ENCODE data around the gene C1orf226.

GRCh38 chr1:162404550-162405160 is 23.1 kb downstream of the C1orf226 start:
- TF ChIP-seq, protein P1, sequence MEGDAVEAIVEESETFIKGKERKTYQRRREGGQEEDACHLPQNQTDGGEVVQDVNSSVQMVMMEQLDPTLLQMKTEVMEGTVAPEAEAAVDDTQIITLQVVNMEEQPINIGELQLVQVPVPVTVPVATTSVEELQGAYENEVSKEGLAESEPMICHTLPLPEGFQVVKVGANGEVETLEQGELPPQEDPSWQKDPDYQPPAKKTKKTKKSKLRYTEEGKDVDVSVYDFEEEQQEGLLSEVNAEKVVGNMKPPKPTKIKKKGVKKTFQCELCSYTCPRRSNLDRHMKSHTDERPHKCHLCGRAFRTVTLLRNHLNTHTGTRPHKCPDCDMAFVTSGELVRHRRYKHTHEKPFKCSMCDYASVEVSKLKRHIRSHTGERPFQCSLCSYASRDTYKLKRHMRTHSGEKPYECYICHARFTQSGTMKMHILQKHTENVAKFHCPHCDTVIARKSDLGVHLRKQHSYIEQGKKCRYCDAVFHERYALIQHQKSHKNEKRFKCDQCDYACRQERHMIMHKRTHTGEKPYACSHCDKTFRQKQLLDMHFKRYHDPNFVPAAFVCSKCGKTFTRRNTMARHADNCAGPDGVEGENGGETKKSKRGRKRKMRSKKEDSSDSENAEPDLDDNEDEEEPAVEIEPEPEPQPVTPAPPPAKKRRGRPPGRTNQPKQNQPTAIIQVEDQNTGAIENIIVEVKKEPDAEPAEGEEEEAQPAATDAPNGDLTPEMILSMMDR (IDR thresholded peaks at IDR 0.05), result no peak
- TF ChIP-seq POLR2A (IDR thresholded peaks at IDR 0.05), result no peak
- TF ChIP-seq POLR2AphosphoS5 (IDR thresholded peaks at IDR 0.05; ENCODE audit: insufficient read depth in 1 of 2, low read depth in 1 of 2), result no peak

Data from vagina (tissue), 2 donors.